IPS-NIHi11 (cell line): Measurements from ENCODE around the gene CATSPERB.
"Not testable (repeated sequence)": the region's sequence is repeated elsewhere in the genome, so short reads cannot be mapped to it uniquely, and the experiment has no call there.

Experiments used
- DNase-seq: peaks from one replicate; pipeline ENCODE4 v3.0.0; 2012; ENCODE audit warnings: mixed read lengths, low spot score

Gene CATSPERB

GRCh38 chr14:91575469-91576208 lies 156.2 kb downstream of the CATSPERB start:
- no peak for DNase-seq

- DNase-seq = peak; percentile 62
Measured at GRCh38 chr14:91573894-91574837, 157.7 kb downstream of the CATSPERB start.

DNA sequence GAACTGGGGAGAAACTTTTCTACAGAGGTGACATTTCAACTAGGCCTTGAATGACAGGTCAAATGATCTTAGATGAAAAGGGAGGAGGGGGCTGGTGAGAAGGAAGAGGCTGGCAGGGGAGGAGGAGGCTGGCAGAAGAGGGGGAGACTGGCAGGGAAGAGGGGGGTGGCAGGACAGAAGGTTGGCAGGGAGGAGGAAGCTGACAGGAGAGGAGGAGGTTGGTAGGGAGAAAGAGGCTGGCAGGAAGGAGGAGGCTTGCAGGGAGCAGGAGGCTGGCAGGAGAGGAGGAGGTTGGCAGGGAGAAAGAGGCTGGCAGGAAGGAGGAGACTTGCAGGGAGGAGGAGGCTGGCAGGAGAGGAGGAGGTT lies 158.4 kb downstream of the CATSPERB start:
- DNase-seq = no peak

- peak; percentile 28 for DNase-seq
Measured at GRCh38 chr14:91570021-91570420, 161.9 kb downstream of the CATSPERB start.

- no peak for DNase-seq
Measured at GRCh38 chr14:91569301-91569700, 162.6 kb downstream of the CATSPERB start.

GRCh38 chr14:91568626-91569025 lies 163.3 kb downstream of the CATSPERB start:
- no peak for DNase-seq

- not testable (repeated sequence) for DNase-seq
Measured at GRCh38 chr14:91567827-91568226, 164.1 kb downstream of the CATSPERB start.

GRCh38 chr14:91555531-91555930 lies 176.4 kb downstream of the CATSPERB start:
- DNase-seq = no peak

DNA sequence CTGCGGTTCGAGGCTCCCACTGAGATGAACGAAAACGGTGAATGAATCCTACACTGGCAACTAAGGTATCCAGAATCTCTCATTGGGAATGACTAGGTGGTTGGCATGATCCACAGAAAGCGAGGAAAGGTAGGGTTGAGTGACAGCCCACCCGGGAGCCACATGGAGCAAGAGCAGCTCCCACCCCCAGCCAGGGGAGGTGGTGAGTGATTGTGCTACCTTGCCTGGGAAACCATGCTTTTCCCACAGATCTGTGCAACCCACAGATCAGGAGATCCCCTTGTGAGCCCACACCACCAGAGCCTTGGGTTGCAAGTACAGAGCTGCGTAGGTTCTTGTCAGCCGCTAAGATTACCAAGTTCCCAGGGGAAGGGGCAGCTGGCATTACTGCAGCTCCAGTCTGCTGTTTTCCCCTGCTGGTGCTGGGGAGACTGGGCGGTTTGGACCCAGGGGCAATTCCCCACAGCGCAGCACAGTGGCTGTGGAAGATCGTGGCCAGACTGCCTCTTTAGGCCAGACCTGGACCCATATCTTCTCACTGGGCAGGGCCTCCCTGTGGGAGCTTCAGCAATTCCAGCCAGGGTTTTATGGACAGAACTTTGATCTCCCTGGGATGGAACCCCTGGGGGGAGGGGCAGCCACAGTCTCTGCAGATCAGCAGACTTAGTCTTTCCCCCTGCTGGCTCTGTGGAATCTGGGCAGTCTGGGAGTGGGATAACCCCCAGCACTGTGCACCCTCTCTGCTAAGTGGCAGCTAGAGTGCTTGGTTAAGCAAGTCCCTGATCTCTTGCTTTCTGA lies 177.2 kb downstream of the CATSPERB start:
- DNase-seq = no peak

DNA sequence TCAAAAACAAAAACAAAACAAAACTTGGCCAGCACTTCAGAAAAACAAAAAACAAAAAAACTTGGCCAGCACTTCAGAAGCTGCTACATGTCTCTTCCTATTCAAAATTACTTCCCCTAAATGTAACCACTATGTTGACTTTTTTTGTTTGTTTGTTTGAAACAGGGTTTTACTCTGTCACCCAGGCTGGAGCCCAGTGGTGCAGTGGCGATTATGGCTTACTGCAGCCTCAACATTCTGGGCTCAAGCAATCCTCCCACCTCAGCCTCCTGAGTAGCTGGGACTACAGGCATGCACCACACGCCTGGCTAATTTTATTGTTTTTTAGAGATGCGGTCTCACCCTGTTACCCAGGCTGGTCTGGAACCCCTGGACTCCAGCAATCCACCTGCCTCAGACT lies 183.8 kb downstream of the CATSPERB start:
- no peak for DNase-seq

GRCh38 chr14:91545946-91546716 lies 185.8 kb downstream of the CATSPERB start:
- no peak for DNase-seq

GRCh38 chr14:91545204-91545603 lies 186.7 kb downstream of the CATSPERB start:
- no peak for DNase-seq

DNA sequence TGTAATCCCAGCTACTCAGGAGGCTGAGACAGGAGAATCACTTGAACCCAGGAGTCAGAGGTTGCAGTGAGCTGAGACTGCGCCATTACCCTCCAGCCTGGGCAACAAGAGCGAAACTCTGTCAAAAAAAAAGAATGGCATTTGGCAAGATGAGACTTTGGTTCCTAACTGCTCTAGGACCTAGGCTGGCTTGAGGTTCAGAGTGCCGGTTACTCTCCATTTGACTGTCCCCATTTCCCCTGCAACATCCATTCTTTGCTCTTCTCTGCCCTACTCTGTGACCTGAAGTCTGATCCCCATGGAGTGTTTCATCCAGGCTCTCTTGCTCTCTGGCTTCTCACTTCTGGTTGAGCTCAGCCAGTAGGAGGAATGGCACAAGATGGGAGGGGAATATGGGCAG lies 195.6 kb downstream of the CATSPERB start:
- DNase-seq = no peak

DNA sequence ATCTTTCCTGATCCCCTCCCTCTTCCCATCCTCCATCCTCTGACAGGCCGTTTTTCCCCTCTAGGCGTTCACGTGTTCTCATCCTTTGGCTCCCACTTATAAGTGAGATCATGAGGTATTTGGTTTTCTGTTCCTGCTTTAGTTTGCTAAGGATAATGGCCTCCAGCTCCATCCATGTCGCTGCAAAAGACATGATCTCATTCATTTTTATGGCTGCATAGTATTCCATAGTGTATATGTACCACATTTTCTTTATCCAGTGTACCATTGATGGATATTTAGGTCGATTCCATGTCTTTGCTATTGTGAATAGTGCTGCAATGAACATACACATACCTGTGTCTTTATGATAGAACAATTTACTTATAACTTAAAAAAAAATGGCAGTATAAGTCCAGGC lies 197.8 kb downstream of the CATSPERB start:
- DNase-seq = not testable (repeated sequence)

DNA sequence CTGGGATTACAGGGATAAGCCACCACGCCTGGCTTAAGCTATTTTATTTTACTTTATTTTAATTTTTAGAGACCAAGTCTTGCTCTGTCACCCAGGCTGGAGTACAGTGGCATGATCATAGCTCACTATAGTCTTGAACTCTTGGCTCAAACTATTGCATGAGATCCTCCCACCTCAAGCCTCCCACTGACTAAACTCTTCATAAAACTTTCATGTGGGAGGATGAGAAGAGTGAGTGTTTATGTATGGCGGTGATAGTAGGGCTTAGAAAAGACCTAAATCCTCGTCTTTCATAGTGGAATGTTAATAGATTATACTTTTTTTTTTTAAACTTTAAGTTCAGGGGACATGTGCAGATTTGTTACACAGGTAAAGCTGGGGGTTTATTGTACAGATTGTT lies 198.3 kb downstream of the CATSPERB start:
- DNase-seq = no peak
